IPS DF 19.7 (cell line): ENCODE data around the gene TBCC.
A peak's percentile ranks its signal among the peaks of the same experiment; 100 is the strongest.
"Not testable (repeated sequence)": the region's sequence is repeated elsewhere in the genome, so short reads cannot be mapped to it uniquely, and the experiment has no call there.

Source experiments
- DNase-seq: peaks from one replicate; pipeline ENCODE4 v3.0.0-alpha.2; 2013; ENCODE audit warnings: low read depth, low spot score

TBCC gene

DNA sequence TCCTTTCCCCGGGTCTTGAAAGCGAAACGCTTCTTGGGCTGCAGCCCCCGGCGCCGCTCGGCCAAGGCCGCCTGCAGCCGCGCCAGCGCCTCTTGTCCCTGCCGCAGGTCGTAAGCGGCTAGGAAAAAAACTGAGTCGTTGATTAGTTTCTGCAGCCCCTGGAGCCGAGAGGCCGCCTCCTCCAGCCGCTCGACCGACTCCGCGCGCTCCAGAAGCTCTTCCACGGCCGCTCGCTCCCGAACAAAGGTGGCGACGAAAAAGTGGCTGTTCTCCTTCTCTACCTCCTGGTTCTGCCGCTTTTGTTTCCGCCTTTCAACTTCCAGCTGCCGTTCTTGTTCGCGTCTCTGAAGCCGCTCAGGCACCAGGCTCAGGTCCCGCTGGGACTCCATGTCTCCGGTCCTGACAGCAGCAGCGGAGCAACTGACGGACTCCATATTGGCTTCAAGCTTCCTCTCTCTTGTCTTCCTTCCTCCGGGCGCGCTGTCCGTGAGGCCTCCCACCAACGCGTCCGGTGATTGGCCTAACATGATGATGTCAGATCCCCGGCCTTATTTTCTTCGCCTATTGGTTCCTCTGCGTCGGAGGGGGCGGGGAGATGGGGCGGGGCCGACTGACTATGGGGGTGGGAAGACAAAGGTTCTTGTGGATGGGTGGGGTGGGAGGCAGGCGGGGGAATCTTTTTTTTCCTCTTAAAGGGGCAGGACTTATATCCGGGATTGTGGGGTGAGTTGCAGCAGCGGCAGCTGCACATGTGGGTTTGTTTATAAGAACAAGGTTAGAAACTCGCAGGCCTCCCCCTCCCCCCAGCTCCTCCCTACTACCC, at the start of gene TBCC:
TSS of gene TBCC (minus strand) at position 464 of the 823 bp plus-strand sequence. CDS start at position 434, 30 bp downstream.
- peak; percentile 91 for DNase-seq

DNA sequence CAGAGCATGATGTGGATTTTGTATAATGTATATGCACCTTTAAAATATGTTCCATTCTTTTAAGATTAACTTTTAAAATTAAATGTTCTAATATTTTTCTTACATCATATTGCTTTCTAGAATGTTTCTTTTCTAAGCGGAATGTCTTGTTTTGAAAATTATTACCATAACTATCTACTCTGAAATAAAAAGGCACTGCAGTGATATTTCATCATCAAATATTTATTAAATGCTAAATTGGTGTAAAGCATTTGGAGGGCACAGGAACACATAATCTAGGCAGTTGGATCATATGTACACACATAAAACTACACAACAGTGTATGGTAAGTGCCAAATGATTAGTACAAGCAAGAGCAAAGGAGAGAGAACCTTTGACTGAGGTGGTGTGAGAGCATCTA, 49.7 kb upstream of the TBCC start:
- no peak for DNase-seq

DNA sequence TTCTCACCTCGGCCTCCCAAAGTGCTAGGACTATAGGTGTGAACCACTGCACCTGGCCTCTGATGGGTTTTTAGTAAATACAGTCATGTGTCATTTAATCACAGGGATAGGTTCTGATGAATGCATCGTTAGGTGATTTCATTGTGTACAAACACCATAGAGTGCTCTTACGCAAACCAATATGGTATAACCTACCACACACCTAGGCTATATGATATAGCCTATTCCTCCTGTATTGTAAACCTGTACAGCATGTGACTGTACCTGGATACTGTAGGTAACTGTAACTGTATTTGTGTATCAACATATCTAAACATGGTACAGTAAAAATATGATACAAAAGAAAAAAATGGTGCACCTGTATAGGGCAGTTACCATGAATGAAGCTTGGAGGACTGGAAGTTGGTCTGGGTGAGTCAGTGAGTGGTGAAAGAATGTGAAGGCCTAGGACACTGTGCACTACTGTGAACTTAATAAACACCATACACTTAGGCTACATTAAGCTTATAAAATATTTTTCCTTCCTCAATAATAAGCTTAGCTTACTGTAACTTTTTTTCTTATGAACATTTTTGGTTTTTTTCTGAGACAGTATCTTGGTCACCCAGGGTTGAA, 45.9 kb upstream of the TBCC start:
- no peak for DNase-seq

- no peak for DNase-seq
Observed at GRCh38 chr6:42790549-42791181, 44.8 kb upstream of the TBCC start.

DNA sequence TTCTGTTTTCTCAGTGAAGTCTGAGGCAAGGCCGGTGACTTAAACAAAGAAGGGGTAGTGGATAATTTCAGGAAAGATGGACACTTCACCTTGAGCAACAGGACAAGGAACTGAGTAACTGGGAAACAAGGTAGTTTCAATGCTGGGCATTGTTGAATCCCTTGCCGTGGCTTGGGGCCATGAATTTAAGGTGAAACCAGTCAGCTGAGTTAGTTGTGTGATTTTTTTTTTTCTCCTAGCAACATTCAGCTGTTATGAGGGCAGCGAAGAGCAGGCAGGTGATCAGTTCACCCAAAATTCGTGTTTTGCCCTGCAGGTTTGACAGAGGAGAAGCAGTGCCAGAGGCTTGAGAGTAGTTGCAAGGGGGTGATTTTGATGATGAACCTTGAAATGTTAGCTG, 42.8 kb upstream of the TBCC start:
- DNase-seq: no peak

- no peak for DNase-seq
Observed at GRCh38 chr6:42787063-42787472, 41.2 kb upstream of the TBCC start.

DNA sequence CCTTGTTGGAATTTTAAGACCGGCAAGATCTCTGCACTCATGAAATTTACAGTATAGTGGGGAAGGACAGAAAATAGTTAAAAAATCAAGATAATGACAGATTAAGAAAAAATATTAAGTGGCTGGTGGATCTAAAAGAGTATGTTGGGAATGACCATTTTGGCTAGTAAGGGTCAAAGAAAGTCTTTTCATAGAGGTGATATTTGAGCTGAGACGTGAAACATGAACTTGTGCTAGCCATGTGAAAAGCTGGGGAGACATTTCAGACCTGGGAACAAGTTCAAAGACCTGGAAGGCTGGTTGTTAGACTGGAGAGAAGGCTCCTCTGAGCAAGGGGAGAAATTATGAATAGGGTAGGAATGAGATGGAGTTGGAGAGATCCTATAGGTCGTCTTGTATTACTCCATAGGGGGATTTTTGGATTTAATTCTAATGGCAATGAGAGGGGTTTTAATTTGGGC, 40.7 kb upstream of the TBCC start:
- no peak for DNase-seq

DNA sequence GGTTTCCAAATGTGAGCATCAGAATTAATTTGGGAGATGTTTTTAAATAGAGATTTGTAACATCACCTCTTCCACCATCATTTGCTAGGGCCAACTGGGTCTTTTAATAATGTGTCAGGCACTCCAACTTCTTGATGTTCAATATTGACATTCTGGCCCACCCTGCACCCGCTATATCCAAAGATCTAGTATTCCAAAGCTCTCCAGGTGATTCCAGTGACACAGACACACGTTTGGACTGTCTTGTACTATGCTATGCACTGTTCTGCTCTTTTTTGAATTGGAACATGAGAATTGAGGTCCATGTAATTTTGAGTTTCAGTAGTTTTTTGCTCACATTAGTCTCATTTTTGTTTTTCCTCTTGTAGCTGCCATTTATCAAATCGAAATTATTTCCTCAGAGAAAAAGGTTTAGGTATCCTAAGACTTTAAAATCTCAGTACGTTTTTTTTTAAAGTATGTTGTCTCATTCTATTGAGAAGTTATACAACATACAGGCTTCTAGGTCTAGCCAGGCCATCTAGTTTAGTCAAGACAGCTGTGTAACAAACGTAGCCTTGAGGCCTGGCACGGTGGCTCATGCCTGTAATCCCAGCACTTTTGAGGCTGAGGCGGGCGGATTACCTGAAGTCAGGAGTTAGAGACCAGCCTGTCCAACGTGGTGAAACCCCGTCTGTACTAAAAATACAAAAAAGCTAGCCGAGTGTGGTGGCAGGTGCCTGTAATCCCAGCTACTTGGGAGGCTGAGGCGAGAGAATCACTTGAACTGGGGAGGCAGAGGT, 39.0 kb upstream of the TBCC start:
- DNase-seq: no peak

- no peak for DNase-seq
Observed at GRCh38 chr6:42783876-42784642, 38.2 kb upstream of the TBCC start.

DNA sequence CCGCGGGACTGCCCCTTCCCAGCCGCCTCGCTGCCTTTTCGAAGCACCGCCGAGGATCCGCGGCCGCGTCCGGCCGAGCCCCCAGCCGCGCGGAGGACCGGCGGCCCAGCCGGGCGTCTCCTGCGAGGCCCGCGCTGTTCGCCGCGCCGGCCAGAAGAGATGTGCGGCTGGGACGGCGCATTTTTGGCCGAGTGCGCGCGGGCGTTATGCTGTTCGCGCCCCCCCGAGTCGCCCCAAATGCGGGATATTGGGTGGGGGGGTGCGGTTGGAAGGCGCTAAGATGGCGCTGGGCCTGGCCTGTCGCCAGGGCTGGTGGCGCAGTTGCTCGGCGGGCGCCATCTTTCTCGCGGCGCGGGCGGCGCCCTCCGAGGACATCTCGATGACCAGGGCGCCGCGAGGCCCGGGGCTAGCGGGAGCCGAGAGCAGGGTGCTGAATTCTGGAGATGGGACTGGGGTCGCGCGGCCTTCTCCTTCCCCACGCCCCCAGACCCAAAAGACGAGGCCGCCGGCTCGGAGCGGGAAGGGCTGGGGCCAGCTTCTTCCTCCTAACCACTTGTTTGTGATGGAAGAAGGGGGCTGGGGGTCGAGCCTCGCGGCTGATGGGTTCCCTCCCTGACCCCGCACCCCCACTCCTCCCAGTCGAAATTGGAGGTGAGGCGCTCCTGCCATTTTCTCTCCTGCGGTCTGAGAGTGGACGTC, 37.4 kb upstream of the TBCC start:
- DNase-seq: no peak

- DNase-seq: no peak
Observed at GRCh38 chr6:42782689-42783176, 36.8 kb upstream of the TBCC start.

GRCh38 chr6:42781796-42782688, 36.1 kb upstream of the TBCC start, which contains the start of gene BICRAL:
BICRAL (plus strand) TSS chr6:42782052; CDS start chr6:42822023, 39,971 bp downstream.
- no peak for DNase-seq

DNA sequence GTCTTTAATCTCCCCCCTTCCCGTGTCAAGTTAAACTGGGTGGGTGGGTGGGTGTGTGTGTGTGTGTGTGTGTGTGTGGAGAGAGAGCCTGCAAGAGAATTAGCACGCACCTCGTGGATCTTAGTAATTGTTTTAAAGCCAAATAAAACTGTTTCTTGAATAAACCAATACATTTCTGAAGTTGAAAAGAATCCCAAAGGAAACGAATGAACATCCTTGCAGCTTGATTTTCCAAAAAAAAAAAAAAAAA, 35.6 kb upstream of the TBCC start:
- DNase-seq: no peak

GRCh38 chr6:42779521-42779920, 33.6 kb upstream of the TBCC start:
- no peak for DNase-seq

GRCh38 chr6:42778122-42778521, 32.2 kb upstream of the TBCC start:
- no peak for DNase-seq

DNA sequence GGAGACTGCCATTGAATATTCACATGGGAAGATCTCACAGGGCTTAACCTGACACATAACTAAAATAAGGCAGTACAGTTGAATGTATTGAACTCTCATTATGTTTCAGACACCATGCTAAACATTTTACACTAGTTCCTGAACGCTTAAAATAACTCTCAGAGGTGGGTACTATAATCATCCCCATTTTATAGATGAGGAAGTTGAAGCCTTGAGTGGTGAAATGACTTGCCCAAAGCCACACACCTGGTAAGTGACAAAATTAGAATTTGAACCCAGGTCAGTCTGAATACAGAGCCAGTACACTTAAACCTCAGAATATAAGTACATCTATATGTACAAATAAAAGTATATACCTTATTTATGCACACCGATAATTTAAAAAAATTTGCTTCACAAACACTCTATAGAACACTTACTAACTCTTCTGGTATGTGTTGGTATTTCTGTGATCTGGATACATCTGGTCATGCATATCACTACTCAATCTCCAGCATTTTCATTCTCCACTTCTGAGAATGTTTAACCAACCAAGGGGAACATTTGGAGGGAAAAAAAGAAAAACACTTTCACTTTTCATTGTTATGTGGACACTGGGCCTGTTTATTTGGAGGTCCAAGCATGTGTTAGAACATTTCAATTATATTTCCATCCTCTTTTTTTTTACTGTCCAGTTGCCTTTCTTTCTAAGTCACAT, 31.4 kb upstream of the TBCC start:
- DNase-seq: no peak

GRCh38 chr6:42774821-42775487, 29.1 kb upstream of the TBCC start:
- not testable (repeated sequence) for DNase-seq

- DNase-seq: no peak
Observed at GRCh38 chr6:42774201-42774600, 28.3 kb upstream of the TBCC start.
